G401.6 (cell line): ENCODE measurements around the gene BRI3.
"Not testable (repeated sequence)": the region's sequence is repeated elsewhere in the genome, so short reads cannot be mapped to it uniquely, and the experiment has no call there.

ENCODE experiments used
- FAIRE-seq: peaks from 2 replicates; lab custom pipeline; 2012; peaks lifted over from hg19 to GRCh38; lab: Jason Lieb, UNC

BRI3 gene

DNA sequence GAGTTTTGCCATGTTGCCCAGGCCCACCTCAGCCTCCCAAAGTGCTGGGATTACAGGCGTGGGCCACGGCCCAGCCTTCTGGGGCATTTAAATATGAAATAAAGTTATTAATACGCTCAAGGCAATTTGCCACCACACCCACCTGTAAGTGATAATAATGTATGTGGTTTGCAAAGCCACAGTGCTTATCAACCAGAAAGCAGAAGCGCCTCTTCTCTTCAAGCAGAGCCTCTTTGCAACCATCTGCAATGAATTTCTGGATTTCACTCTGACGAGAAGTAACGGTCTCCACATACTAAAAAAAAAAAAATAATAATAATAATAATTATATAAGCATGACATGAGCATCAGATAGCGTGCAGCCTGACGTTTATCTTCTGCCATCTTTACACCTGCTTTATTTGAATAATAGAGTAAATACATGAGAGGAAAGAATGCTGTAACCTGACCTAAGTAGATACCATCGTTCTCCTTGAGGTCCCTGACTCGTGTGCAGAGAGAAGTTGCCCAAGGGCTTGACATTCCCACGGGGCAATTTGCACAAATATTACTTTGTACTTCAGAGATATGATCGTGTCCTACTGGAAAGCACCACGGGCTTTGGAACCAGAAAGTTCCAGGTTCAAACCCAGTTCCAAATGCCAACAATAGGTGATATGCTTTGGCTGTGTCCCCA is 34.0 kb downstream of the BRI3 start:
- FAIRE-seq, result no peak

DNA sequence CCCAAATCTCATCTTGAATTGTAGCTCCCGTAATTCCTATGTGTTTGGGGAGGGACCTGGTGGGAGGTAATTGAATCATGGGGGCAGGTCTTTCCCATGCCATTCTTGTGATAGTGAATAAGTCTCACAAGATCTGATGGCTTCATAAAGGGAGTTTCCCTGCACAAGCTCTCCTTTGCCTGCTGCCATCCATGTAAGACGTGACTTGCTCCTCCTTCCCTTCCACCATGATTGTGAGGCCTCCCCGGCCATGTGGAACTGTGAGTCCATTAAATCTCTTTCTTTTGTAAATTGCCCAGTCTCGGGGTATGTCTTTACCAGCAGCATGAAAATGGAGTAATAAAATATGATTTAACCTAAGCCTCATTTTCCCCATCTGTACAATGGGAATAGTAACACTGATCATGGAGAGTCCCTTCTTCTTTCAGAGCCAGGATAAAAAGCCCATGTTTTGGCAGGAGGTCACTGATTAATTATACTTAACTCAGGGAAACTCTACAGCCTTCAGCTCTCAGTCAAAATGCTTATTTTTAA is 34.6 kb downstream of the BRI3 start:
- not testable (repeated sequence) for FAIRE-seq

DNA sequence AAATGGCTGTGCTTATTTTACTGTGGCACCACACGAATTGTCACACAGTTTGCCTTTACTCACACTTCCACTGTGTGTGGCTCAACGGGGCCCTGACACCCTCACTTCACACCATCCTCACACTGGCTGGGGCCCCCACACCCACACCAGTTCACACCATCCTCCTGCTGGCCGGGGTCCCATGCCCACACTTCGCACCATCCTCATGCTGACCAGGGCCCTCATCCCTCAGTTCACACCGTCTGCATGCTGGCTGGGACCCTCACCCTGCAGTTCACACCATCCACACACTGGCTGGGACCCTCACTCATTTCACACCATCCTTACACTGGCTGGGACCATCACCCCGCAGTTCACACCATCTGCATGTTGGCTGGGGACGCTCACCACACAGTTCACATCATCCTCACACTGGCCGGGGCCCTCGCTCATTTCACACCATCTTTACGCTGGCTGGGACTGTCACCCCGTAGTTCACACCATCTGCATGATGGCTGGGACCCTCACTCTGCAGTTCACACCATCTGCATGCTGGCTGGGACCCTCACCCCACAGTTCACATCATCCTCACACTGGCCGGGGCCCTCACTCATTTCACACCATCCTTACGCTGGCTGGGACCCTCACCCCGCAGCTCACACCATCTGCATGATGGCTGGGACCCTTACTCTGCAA is 36.0 kb downstream of the BRI3 start:
- no peak for FAIRE-seq

DNA sequence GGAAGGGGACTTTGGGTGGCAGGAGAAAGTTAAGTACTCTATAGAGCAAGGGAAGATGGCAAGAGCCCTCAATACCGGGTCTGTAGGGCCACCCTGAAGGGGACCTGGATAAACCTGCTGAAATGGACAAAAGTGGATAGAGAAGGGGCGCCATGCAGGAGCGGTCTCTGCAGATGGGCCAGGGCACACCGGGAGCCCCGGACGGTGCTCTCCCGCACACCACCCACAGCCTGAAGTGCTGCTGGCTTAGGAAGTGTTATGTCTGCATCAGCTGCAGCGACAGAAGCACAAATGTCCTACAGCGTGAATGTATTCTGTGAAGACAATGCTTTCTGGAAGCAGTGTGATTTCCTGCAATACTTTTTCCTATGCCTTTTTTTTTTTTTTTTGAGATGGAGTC is 37.7 kb downstream of the BRI3 start:
- FAIRE-seq, result no peak

DNA sequence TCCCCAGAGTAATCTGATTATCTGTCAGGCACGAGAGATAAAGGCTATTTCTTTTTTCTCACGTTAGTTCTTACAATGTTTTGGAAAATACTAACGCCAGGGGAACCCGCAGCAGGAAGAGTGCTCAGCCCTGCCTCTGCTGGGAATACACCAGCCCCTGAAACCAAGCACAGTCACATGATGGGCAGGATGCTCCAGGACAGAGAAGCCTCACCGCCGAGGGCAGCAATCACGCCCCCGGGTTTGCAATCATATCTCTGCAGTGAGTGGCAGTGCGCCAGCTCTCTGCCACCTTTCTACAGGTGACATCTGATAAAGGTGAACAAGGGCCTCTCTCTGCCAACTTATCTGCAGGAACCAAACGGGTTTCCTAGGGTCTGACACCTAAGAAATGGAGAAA is 39.8 kb downstream of the BRI3 start:
- no peak for FAIRE-seq

DNA sequence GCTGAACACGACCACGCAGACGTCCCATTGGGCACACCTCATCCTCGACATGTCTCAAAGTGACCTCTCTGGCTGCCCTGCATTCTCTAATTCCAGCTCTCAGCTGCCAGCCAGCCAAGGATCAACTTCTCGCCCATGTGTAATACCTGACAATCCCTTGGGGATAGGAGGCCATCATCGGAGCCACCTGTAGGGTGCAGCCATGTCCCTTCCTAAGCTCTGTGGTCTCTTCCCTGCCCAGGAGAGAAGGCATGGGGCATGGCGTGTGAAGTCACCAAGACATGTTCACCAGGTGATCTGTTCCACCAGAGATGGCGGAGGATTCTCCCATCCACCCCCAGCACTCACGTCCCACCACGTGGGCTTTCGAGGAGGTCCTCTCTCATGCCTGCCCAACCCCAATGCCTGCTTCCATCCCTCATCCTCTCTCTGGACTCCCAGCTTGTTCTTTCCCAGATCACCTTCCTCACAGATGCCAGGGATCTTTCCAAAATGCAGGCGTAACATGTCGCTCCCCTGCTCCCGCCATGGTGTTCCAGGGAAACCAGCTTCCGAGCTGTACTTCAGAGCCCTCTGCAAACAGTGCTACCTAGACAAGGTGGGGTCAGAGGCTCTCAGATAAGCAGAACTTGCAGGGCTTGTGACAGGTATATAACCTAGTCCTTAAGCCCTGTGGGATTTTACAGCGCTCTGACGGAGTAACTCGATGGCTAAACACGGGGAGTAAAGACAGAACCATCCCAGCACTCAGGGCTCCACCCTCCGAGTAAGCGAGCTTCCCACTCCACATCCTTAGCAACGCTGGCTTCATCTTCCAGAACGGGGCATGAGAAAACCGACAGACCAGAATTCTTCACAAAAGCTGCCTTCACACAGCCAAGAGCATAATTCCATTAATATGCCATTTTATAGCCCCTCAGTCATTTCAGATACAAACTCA is 41.1 kb downstream of the BRI3 start:
- no peak for FAIRE-seq

DNA sequence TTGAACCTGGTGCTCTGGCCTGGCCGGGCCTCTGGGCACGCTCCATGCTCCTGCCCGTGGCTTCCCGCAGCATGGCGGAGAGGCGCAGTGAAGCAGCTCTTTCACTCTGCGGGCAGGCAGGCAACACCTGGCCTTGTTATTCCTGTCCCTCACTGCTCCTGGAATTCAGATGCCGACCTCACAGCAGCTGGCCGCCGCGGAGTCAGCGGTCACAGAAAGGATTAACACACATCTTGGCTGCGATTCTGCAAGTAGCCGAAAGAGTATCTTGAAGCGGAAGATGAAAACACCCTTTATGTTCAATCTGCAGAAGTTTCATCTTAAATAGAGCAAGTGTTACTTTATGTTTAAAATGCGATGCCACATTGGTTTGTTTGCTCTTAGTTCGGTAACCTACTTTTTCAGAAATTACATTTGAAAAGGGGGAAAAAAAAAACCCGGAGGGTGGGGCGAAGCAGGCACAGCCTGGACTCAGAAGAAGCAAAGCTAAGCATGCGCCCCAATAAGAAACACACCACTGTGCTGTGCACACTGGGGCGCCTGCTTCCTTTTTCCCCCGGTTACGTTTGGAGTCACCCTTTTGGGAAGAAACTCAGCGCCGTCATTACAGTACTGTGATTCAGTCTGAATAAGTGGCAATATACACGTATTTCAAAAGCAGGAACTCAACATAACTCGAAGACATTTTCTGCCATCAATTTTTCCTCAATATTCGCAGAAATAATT is 42.3 kb downstream of the BRI3 start:
- FAIRE-seq, result no peak

DNA sequence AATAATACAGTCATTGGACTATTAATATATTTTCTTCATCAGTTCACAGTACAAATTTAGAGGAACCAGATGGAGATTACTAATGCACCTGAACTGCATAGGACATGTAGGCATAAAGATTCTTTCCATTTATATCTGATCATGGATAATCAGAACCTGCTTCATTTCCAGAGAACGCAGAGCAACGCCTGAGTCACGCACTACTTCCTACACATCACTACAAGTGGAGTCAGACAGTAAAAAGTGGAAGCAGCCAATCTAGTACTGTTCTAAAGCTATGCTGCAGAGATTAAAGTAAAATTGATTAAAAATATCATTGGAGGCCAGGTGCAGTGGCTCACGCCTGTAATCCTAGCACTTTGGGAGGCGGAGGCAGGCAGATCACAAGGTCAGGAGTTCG is 43.3 kb downstream of the BRI3 start:
- FAIRE-seq, result no peak

DNA sequence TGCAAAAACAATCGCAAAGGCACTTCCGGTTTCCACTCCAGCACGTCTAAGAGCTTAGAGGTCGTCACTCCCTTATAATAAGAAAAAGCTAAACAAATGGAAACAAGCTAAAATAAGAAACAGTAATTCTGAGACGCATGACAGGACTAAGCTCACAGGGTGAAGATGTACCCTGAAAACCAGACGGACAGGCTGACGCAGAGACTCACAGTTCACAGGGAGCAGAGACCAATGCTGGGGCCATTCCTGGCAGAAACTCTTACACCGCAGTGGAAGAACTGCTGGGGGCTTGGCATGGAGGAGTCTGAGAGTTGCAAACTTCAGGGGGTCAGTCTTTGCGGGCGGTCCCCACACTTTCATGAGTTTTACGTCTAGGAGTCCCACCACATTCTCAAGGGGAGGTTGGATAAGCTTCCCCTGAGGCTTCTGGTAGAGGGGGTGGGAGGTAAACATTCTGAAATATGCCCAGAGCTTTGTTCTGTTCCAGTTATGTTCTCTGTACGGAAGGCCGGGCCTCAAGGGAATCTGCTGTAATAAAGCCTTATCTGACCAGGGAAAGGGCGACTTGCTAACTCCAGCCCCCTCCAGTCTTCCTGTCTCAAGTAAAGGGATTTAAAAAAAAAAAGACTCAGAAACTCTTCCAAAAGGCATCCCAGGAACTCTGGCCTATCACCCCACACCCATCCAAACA is 47.8 kb downstream of the BRI3 start:
- no peak for FAIRE-seq

DNA sequence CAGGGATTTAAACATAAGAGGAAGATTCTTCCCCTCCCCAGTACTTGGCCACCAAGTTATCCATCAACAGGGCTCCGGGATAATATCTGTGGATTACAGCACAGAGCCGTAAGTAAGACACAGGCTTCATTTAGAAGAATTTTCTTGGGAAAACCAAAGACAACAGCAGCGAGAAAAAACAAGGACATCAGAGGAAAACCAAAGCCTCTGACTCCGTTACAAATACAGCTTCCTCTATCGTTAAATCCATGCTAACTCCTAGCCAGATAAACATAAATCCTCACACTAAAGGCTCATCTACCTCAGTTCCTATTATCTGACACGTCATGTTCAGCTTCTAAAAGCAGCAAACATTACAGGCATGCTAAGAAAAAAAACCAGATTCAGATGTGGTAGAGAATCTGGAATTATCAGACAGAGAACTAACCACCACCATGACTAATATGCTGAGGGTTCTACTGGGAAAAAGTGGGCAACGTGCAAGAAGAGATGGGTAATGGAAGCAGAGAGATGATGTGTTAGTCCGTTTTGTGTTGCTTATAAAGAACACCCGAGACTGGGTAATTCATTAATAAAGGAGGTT is 48.4 kb downstream of the BRI3 start:
- FAIRE-seq, result no peak

DNA sequence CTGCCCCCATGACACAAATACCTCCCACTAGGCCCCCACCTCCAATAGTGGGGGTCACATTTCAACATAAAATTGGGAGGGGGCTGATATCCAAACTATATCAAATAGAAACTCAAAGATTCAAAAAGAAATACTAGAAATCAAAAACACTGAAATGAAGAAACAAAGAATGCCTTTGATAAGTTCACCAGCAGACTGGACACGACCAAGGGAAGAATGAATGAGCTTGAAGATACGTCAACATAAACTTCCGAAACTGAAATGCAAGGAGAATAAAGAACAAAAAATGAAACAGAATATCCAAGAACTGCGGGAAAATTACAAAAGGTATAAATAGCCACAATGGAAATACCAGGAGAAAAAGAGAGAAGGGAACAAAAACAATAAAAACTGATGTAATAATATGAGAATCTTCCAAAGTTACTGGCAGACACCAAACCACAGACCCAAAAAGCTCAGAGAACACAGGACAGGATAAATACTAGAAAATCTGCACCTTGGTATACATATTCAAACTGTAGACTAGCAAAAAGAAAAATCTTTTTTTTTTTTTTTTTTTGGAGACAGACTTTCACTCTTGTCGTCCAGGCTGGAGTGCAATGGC is 49.5 kb downstream of the BRI3 start:
- no peak for FAIRE-seq

DNA sequence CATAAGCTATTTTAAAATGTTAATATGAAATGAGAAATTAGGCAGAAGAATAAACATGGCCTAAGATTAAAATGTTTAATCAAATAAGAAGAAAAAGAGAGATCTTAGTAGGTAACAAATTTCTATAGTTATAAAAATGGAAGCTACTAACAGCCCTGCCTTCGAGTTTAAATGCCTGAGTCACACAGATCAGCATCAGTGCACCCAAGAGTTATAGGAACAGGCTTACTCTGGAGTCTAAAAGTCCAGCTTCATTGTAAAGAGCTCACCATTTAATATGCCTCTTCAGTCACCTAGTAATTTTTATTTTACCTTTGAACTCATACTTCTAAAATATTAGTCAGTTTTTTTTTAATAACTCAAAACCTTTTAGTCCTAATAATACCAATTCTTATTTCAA is 52.6 kb downstream of the BRI3 start:
- no peak for FAIRE-seq

DNA sequence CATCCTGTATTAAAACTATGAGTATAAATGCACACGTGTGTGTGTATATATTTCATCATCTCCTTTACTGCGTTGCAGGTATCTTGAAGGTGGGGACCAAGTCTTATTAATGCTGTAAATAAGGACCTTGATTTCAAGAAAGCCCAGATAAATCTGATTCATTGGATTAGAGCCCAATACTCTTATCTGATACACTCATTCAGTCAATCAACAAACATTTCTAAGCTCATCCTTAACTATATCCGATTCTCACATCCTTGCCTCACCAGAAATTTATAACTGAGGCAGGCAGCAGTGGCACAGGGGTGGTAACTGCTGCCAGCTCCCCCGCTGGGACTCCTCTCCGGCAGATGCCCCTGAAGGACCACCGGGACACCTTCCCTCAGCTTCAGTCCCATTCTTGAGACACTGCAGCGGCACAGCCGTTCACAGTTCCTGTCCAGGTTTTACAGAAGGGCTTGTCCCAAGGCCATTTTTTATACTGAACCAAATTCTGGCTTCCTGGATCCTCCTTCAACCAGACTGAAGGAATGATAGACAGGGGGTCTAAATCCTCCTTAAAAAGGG is 54.0 kb downstream of the BRI3 start:
- FAIRE-seq, result no peak

DNA sequence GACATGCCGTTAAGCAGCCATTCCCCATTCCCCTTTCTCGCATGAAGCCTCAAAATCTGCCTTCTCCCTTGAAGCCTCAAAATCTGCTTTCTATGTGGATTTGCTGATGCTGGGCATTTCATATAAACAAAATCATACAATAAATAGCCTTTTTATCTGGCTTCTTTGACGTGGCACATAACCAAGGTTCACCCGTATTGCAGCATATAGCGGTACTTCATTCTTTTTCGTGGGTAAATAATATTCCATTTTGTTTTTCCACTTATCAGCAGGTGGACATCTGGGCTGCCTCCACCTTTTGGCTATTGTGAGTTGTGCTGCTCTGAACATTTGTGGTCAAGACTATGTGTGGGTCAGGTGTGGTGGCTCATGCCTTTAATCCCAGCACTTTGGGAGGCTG is 57.0 kb downstream of the BRI3 start:
- no peak for FAIRE-seq

DNA sequence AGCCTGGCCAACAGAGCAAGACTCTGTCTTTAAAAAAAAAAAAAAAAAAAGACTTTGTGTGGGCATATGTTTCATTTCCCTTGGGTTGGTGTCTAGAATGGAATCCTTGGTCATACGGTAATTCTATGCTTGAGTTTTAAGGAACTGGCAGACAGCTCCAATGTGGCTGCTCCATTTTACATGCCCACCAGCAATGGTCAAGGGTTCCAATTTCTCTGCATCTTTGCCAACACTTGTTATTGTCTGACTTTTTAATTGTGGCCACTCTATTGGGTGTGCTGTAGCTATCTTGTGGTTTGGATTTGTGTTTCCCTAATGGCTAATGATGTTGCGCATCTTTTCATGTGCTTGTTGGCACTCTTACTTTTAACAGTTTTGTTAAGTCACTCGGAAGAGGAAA is 57.6 kb downstream of the BRI3 start:
- FAIRE-seq, result no peak

DNA sequence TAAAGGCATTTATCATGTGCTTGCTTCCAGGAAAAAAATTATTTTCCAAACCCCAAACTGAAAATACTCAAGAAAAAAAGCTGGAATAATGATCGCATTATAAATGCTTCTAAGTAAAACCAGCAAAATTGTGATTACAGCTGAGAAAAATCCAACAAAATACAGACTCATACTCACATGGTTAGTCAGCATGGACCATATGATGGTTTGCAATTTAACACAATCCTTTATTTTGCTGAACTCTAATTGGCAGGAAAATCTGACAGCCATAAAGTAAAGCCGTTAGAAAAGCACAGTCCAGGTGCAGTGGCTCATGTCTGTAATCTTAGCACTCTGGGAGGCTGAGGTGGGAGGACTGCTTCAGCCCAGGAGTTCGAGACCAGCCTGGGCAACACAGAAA is 59.6 kb downstream of the BRI3 start:
- FAIRE-seq, result no peak
